SHP77 (cell line): Measurements from ENCODE around the gene USP17L26.
"Not testable (repeated sequence)": the region's sequence is repeated elsewhere in the genome, so short reads cannot be mapped to it uniquely, and the experiment has no call there.

ENCODE experiments used
- DNase-seq, 2 experiments: peaks; one replicate each; lab custom pipeline; 2025; lab: John Stamatoyannopoulos, UW

USP17L26 gene, protein sequence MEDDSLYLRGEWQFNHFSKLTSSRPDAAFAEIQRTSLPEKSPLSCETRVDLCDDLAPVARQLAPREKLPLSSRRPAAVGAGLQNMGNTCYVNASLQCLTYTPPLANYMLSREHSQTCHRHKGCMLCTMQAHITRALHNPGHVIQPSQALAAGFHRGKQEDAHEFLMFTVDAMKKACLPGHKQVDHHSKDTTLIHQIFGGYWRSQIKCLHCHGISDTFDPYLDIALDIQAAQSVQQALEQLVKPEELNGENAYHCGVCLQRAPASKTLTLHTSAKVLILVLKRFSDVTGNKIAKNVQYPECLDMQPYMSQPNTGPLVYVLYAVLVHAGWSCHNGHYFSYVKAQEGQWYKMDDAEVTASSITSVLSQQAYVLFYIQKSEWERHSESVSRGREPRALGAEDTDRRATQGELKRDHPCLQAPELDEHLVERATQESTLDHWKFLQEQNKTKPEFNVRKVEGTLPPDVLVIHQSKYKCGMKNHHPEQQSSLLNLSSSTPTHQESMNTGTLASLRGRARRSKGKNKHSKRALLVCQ

DNA sequence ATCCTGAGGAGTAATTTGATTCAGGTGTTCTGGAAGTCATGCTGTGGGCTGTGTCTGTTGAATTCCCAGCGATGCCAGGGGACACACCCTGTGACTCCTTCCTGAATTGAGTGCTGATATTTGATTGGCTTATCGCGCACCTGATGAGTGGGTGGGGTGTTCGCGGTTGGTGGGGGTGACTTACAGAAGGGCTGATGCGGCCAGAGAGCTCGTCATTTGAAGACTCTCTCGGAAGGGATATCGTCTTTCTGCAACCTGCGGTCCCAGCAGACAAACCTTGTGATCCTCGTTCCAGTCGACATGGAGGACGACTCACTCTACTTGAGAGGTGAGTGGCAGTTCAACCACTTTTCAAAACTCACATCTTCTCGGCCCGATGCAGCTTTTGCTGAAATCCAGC is at the start of gene USP17L26:
Gene USP17L26 (plus strand): TSS at position 301 of the 400 bp plus-strand sequence. CDS start 0 bp downstream, at position 301.
- not testable (repeated sequence) for DNase-seq

DNA sequence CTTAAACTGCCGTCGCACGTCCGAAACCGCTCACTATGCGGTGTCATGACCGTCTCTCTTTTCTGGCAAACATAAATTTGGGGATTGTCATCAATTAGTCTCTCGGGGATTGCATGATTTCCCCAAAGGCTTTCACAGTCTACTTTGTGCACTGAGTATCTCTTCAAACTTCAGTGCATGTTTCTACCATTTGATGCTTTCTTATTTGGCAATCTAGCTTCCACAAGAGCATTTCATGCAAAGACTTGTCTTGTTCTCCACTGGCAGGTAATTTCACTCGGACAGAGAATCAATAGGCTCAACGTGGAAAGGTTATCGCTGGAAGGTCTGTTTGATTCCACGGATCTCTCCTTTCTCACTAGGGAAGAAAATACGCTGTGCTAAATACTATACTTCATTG is 10.3 kb upstream of the USP17L26 start:
- DNase-seq: not testable (repeated sequence)

DNA sequence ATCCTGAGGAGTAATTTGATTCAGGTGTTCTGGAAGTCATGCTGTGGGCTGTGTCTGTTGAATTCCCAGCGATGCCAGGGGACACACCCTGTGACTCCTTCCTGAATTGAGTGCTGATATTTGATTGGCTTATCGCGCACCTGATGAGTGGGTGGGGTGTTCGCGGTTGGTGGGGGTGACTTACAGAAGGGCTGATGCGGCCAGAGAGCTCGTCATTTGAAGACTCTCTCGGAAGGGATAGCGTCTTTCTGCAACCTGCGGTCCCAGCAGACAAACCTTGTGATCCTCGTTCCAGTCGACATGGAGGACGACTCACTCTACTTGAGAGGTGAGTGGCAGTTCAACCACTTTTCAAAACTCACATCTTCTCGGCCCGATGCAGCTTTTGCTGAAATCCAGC is 9.6 kb upstream of the USP17L26 start, which contains the start of gene USP17L24:
Gene USP17L24 (plus strand): TSS at position 301 of the 400 bp plus-strand sequence. CDS start 0 bp downstream, at position 301.
- DNase-seq: not testable (repeated sequence)

DNA sequence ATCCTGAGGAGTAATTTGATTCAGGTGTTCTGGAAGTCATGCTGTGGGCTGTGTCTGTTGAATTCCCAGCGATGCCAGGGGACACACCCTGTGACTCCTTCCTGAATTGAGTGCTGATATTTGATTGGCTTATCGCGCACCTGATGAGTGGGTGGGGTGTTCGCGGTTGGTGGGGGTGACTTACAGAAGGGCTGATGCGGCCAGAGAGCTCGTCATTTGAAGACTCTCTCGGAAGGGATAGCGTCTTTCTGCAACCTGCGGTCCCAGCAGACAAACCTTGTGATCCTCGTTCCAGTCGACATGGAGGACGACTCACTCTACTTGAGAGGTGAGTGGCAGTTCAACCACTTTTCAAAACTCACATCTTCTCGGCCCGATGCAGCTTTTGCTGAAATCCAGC is 4.8 kb upstream of the USP17L26 start, which contains the start of gene USP17L25:
Gene USP17L25 (plus strand): TSS at position 301 of the 400 bp plus-strand sequence. CDS start 0 bp downstream, at position 301.
- DNase-seq: not testable (repeated sequence)

DNA sequence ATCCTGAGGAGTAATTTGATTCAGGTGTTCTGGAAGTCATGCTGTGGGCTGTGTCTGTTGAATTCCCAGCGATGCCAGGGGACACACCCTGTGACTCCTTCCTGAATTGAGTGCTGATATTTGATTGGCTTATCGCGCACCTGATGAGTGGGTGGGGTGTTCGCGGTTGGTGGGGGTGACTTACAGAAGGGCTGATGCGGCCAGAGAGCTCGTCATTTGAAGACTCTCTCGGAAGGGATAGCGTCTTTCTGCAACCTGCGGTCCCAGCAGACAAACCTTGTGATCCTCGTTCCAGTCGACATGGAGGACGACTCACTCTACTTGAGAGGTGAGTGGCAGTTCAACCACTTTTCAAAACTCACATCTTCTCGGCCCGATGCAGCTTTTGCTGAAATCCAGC is 4.6 kb downstream of the USP17L26 start, which contains the start of gene USP17L5:
Gene USP17L5 (plus strand): TSS at position 301 of the 400 bp plus-strand sequence. CDS start 0 bp downstream, at position 301.
- DNase-seq: not testable (repeated sequence)

DNA sequence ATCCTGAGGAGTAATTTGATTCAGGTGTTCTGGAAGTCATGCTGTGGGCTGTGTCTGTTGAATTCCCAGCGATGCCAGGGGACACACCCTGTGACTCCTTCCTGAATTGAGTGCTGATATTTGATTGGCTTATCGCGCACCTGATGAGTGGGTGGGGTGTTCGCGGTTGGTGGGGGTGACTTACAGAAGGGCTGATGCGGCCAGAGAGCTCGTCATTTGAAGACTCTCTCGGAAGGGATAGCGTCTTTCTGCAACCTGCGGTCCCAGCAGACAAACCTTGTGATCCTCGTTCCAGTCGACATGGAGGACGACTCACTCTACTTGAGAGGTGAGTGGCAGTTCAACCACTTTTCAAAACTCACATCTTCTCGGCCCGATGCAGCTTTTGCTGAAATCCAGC is 9.4 kb downstream of the USP17L26 start, which contains the start of gene USP17L27:
Gene USP17L27 (plus strand): TSS at position 301 of the 400 bp plus-strand sequence. CDS start 0 bp downstream, at position 301.
- not testable (repeated sequence) for DNase-seq

DNA sequence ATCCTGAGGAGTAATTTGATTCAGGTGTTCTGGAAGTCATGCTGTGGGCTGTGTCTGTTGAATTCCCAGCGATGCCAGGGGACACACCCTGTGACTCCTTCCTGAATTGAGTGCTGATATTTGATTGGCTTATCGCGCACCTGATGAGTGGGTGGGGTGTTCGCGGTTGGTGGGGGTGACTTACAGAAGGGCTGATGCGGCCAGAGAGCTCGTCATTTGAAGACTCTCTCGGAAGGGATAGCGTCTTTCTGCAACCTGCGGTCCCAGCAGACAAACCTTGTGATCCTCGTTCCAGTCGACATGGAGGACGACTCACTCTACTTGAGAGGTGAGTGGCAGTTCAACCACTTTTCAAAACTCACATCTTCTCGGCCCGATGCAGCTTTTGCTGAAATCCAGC is 14.1 kb downstream of the USP17L26 start, which contains the start of gene USP17L28:
Gene USP17L28 (plus strand): TSS at position 301 of the 400 bp plus-strand sequence. CDS start 0 bp downstream, at position 301.
- DNase-seq: not testable (repeated sequence)

DNA sequence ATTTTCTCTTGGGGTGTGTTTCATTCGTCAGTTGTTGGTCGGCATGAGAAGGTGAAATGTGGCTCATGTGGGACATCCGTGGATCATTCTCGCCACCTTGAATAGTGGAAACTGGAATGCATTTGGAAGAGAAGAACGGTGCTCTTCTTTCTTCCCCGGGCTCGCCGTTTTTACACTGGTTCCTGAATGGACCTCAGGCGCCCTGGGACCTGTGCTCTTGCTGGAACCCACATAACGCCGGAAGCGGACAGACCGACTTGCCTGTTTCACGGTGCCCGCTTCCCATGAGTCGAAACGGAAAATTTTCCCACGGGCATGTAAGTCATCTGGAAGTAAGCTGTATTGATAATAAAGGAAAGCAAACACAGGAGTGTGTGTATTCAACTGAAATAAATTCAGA is 16.4 kb downstream of the USP17L26 start:
- DNase-seq: not testable (repeated sequence)

DNA sequence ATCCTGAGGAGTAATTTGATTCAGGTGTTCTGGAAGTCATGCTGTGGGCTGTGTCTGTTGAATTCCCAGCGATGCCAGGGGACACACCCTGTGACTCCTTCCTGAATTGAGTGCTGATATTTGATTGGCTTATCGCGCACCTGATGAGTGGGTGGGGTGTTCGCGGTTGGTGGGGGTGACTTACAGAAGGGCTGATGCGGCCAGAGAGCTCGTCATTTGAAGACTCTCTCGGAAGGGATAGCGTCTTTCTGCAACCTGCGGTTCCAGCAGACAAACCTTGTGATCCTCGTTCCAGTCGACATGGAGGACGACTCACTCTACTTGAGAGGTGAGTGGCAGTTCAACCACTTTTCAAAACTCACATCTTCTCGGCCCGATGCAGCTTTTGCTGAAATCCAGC is 18.9 kb downstream of the USP17L26 start, which contains the start of gene USP17L29:
Gene USP17L29 (plus strand): TSS at position 301 of the 400 bp plus-strand sequence. CDS start 0 bp downstream, at position 301.
- DNase-seq: not testable (repeated sequence)

DNA sequence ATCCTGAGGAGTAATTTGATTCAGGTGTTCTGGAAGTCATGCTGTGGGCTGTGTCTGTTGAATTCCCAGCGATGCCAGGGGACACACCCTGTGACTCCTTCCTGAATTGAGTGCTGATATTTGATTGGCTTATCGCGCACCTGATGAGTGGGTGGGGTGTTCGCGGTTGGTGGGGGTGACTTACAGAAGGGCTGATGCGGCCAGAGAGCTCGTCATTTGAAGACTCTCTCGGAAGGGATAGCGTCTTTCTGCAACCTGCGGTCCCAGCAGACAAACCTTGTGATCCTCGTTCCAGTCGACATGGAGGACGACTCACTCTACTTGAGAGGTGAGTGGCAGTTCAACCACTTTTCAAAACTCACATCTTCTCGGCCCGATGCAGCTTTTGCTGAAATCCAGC is 28.4 kb downstream of the USP17L26 start, which contains the start of gene USP17L30:
Gene USP17L30 (plus strand): TSS at position 301 of the 400 bp plus-strand sequence. CDS start 0 bp downstream, at position 301.
- DNase-seq: not testable (repeated sequence)

DNA sequence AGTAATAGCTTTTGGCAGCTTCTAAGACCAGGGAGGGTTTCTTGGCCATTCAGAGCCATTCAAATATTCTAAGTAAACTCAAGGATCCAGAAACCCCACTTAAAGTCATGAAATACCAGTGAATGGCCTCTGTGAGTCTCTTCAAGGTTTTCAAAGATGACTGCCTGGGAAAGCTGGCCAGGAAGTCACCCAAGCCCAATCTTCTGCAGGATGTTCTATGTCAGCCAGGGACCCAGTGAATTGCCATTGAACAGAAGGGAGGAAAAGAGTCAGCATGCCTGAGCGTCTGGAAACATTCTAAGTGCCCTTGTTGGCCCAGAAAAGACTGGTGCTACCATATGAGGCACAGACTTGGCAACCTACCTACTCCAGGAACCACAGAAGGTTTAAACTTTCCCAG is 45.4 kb downstream of the USP17L26 start:
- DNase-seq: not testable (repeated sequence)

DNA sequence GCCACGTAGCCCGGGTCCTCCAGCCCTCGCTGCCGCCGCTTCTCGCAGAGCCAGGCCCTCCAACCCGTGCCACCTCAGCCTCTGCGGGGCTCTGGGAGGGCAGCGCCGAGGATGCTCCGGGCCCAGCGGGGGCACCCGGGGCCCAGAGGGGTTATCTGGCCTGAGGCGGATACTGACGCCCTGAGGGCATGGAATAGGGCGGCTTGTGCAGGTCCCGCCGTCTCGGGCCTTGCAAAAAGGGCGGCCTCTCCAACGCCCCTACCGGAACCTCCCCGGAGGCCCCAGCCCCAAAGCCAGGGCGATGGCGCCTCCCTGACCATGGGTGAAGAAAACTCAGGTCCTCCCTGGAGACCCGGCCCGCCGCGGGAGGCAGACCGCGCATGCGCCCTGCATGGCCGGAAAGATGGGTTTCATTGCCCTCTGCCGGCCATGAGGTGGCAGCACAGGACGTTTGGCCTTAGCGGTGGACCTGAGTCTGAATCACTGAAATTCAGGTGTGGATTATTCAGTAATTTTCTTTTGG is 46.6 kb downstream of the USP17L26 start:
- DNase-seq: not testable (repeated sequence)

DNA sequence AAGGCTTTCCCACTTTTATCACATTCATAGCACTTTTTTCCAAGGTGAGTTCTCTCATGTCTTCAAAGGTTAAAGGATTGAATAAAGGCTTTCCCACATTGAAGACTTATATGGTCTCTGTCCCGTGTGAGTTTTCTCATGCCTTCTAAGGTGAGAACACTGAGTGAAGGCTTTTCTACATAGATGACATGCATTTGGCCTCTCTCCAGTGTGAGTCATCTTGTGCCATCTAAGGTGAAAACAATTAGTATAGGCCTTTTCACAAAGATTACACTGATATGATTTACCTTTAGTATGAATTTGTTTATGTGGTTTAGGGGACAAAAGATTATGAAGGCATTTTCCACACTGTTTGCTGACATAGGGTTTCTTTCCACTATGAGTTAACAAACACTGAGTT is 49.7 kb downstream of the USP17L26 start:
- no peak for DNase-seq
